HG03060 (cell line): ENCODE data around the gene SFXN5.

Source experiments
- ATAC-seq: cut with Tn5 transposase; IDR thresholded peaks from one replicate; pipeline ENCODE4 v1.9.1; 2021; ENCODE audit warnings: low read depth, moderate number of reproducible peaks; ENCODE audit not compliant: unreplicated experiment

The SFXN5 gene

GRCh38 chr2:73054980-73055379, 16.5 kb downstream of the SFXN5 start:
- ATAC-seq: no peak

GRCh38 chr2:73053316-73054114, 18.0 kb downstream of the SFXN5 start:
- no peak for ATAC-seq

GRCh38 chr2:73050121-73050545, 21.4 kb downstream of the SFXN5 start:
- no peak for ATAC-seq

- ATAC-seq: no peak
These were observed 27.3 kb downstream of the SFXN5 start for GRCh38 chr2:73043929-73044832.

GRCh38 chr2:73043276-73043675, 28.2 kb downstream of the SFXN5 start:
- ATAC-seq: no peak

GRCh38 chr2:73037947-73038585, 33.4 kb downstream of the SFXN5 start:
- no peak for ATAC-seq

GRCh38 chr2:73036766-73037165, 34.7 kb downstream of the SFXN5 start:
- ATAC-seq: no peak

GRCh38 chr2:73035899-73036711, 35.4 kb downstream of the SFXN5 start:
- ATAC-seq: no peak

GRCh38 chr2:73034661-73035375, 36.7 kb downstream of the SFXN5 start:
- ATAC-seq: no peak

GRCh38 chr2:73033766-73034381, 37.6 kb downstream of the SFXN5 start:
- ATAC-seq: no peak

- ATAC-seq: no peak
These were observed 38.3 kb downstream of the SFXN5 start for GRCh38 chr2:73033142-73033765.

- ATAC-seq: no peak
These were observed 38.8 kb downstream of the SFXN5 start for GRCh38 chr2:73032702-73033097.

- no peak for ATAC-seq
These were observed 39.5 kb downstream of the SFXN5 start for GRCh38 chr2:73031725-73032701.

- ATAC-seq: no peak
These were observed 40.3 kb downstream of the SFXN5 start for GRCh38 chr2:73031095-73031678.

- no peak for ATAC-seq
These were observed 42.7 kb downstream of the SFXN5 start for GRCh38 chr2:73028841-73029240.

GRCh38 chr2:73027340-73027739, 44.2 kb downstream of the SFXN5 start:
- no peak for ATAC-seq

- no peak for ATAC-seq
These were observed 48.0 kb downstream of the SFXN5 start for GRCh38 chr2:73023497-73023896.
